Testis (tissue), 5 donors: ENCODE measurements around the gene SH3BGRL2. TPM values are rescaled to one million over a fixed set of nuclear protein-coding genes. Genes with fewer than 3 reads are reported as not detected.

Experiments
- DNase-seq: peaks from one replicate; pipeline ENCODE4 v3.0.0-alpha.2; 2019
- H3K27ac ChIP-seq, 2 donors: fragments of 200-600 bp; sonication (generic); one replicate each; pipeline ENCODE4 v1.5.1; 2019
- H3K27me3 ChIP-seq: fragments of 200-600 bp; sonication (generic); one replicate; pipeline ENCODE4 v1.5.1; 2019
- H3K36me3 ChIP-seq: fragments of 200-600 bp; sonication (generic); one replicate; pipeline ENCODE4 v1.5.1; 2017; ENCODE audit warnings: low read depth; ENCODE audit errors: missing control alignments
- H3K4me1 ChIP-seq: fragments of 200-600 bp; sonication (generic); one replicate; pipeline ENCODE4 v1.5.1; 2019
- H3K4me3 ChIP-seq, 2 donors: fragments of 200-600 bp; sonication (generic); one replicate each; pipeline ENCODE4 v1.5.1; 2017 to 2019
- H3K9me3 ChIP-seq: fragments of 200-600 bp; sonication (generic); one replicate; pipeline ENCODE4 v1.5.1; 2017
- CTCF ChIP-seq, 3 experiments: fragments of 450-650 bp in 2 of 3; fragments of 200-600 bp in 1 of 3; sonication (generic) in 1 of 3; IDR thresholded peaks; one replicate each; pipeline ENCODE4 v1.5.1; 2016 to 2019; ENCODE audit warnings: antibody characterized with exemption in 3 of 3, mild to moderate bottlenecking in 2 of 3, moderate library complexity in 1 of 3
- POLR2A ChIP-seq: fragments of 450-650 bp; IDR thresholded peaks from one replicate; pipeline ENCODE4 v1.6.1; 2017; ENCODE audit warnings: antibody characterized with exemption, mild to moderate bottlenecking, moderate library complexity
- WGBS, 2 donors: methylation state at CpG; one replicate each; pipeline ENCODE4 v1.1.5; 2018; 5-methylcytosine and 5-hydroxymethylcytosine counted together
- intact Hi-C: fragments of 100-400 bp; cut with DNase I; formaldehyde crosslinking; loops from one replicate; pipeline ENCODE4 v1.15.1; 2023; ENCODE audit warnings: low total_unique reads
- long read RNA-seq, 2 donors: transcript quantifications; one replicate each; lab custom pipeline, GENCODE V29; 2026
- polyA plus RNA-seq: library from polyadenylated mRNA; stranded (reverse); fragments of 350-450 nt; fragmentation: Illumina TruSeq; extraction: RNeasy Lipid Tissue Mini Kit (QIAGEN cat#74804); gene quantifications from one replicate; pipeline ENCODE4 v1.2.3, GENCODE V29; 2014; ENCODE audit warnings: low read depth, low replicate concordance; ENCODE audit not compliant: insufficient read depth
- total RNA-seq, 2 donors: library from RNA; depleted of rRNA; stranded (reverse); fragments of >200 nt; gene quantifications; one replicate each; pipeline ENCODE4 v1.2.3, GENCODE V29; 2016

SH3BGRL2 gene
- total RNA-seq (1 to 10 TPM; 6.3 to 9.8 TPM), polyA plus RNA-seq (5.5 TPM)
- long read RNA-seq, donor 1, full-length matches to known transcripts = 2 of 2 reads
- long read RNA-seq, donor 1, partial matches to known transcripts = 0 of 2 reads
- long read RNA-seq, donor 1, other reads (novel, unspliced or antisense) = 0 of 2 reads
- long read RNA-seq, donor 2, full-length matches to known transcripts = 1 of 1 reads
- long read RNA-seq, donor 2, partial matches to known transcripts = 0 of 1 reads
- long read RNA-seq, donor 2, other reads (novel, unspliced or antisense) = 0 of 1 reads

DNA sequence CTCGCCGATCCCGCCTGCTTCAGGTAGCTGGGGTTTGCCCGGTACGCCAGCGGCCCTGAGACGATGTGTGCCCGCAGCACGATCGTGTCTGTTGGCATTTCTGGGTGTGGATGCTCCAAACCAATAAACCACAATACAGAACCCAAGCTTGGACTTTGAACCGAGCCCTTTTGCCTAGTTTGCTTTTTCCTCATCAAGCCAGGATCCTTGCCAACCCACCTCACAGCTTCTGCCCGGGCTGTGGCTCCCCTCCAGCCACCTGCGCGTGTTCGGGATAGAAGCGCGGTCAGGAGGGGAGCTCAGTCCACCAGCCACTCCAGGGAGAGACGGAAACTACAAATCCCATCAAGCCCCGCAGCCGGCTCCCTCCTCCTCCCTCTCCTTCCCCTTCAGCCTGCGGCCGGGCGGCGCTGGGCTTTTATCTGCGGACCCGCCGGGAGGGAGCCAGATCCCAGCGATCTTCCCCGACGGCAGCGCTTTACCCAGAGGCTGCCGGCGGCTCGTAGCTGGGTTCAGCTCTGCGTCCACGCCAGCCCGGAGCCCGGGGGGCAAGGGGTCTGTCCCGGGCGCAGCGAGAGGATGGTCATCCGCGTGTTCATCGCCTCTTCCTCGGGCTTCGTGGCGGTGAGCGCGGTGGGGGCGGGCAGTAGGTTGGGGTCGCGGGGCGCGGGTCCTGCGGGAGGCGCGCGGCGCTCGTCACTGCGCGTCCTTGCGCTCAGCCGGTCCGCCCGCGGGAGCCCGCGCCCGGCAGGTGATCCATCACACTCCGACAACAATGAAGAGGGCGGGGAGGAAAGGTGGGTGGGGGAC lies at the start of gene SH3BGRL2:
TSS of gene SH3BGRL2 (plus strand) at position 447 of the 810 bp plus-strand sequence. CDS start at position 580, 133 bp downstream.
- no peaks in the 10 kb centered on the region for H3K36me3 ChIP-seq
- peak within 1 kb of the TSS; percentile 61 to 83 for H3K4me3 ChIP-seq
- 1% methylated on average over 18 to 37 of the region's 72 CpGs for WGBS, 2 donors
- intact Hi-C loops = no loop called here
- no peak for TF ChIP-seq CTCF (IDR thresholded peaks at IDR 0.05)
- TF ChIP-seq POLR2A = no peak
- H3K27me3 ChIP-seq = no peaks in the 10 kb centered on the region
- H3K9me3 ChIP-seq = no peaks in the 10 kb centered on the region
- DNase-seq = peak; percentile 76
- H3K27ac ChIP-seq = peak within 1 kb of the TSS in 1 of 2 donors; percentile 62
- H3K4me1 ChIP-seq = no peaks in the 10 kb centered on the region

- intact Hi-C loops = no loop called here
- Histone ChIP-seq H3K36me3 (no peaks in the 10 kb centered on the region), H3K27me3 (no peaks in the 10 kb centered on the region), H3K9me3 (no peaks in the 10 kb centered on the region), H3K4me3 (no peak overlapping the region), H3K4me1 (no peaks in the 10 kb centered on the region), H3K27ac (no peak overlapping the region)
- WGBS, 2 donors = 64 to 67% methylated on average over 2 of the region's 2 CpGs
- DNase-seq = no peak
- TF ChIP-seq POLR2A (no peak), CTCF (IDR thresholded peaks at IDR 0.05) (no peak)
Observed at GRCh38 chr6:79584332-79584731, 46.8 kb upstream of the SH3BGRL2 start.

DNA sequence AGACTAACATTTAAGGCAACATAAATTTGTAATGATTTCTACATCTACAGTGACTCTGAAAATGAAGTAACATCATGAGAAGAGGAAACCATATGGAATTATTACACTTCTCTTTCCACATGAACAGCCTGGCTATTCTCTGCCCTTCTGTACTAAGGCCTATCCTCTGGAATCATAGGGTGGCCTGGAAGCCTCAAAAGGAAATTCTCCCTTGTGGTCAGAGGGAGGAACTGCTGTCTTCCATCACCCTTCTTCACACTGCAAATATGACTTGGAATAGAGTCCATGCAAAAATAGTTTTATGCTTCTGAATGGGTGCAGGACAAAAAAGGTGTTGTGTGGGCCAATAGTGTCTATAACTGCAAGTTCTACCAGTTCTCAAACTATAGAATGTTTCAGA lies 44.6 kb upstream of the SH3BGRL2 start:
- Histone ChIP-seq H3K36me3 (no peaks in the 10 kb centered on the region), H3K4me3 (no peak overlapping the region), H3K9me3 (no peaks in the 10 kb centered on the region), H3K4me1 (no peaks in the 10 kb centered on the region), H3K27me3 (no peaks in the 10 kb centered on the region), H3K27ac (no peak overlapping the region)
- DNase-seq = no peak
- intact Hi-C loops = no loop called here
- peak in 2 of 3 experiments; percentile 7 to 29 for TF ChIP-seq CTCF (IDR thresholded peaks at IDR 0.05)
- TF ChIP-seq POLR2A = no peak

- Histone ChIP-seq H3K4me1 (no peaks in the 10 kb centered on the region), H3K27me3 (no peaks in the 10 kb centered on the region), H3K9me3 (no peaks in the 10 kb centered on the region), H3K27ac (no peak overlapping the region), H3K4me3 (no peak overlapping the region), H3K36me3 (no peaks in the 10 kb centered on the region)
- WGBS, 2 donors = 83 to 85% methylated on average over 7 of the region's 7 CpGs
- intact Hi-C loops = no loop called here
- TF ChIP-seq POLR2A (no peak), CTCF (IDR thresholded peaks at IDR 0.05) (no peak)
- no peak for DNase-seq
Observed at GRCh38 chr6:79589701-79590100, 41.4 kb upstream of the SH3BGRL2 start.
